Left forelimb (tissue), 1 donor: ENCODE data around the gene SLC38A3.
A peak's percentile ranks its signal among the peaks of the same experiment; 100 is the strongest.
"Not testable (repeated sequence)": the region's sequence is repeated elsewhere in the genome, so short reads cannot be mapped to it uniquely, and the experiment has no call there.

Experiments
- DNase-seq: peaks from one replicate; pipeline ENCODE4 v3.0.0-alpha.2; 2018; ENCODE audit warnings: low spot score

Gene SLC38A3

GRCh38 chr3:50250514-50250913 lies 45.4 kb downstream of the SLC38A3 start:
- no peak for DNase-seq

GRCh38 chr3:50251220-50251619 lies 46.1 kb downstream of the SLC38A3 start:
- no peak for DNase-seq

- no peak for DNase-seq
Observed at GRCh38 chr3:50254577-50255250, 49.6 kb downstream of the SLC38A3 start.

GRCh38 chr3:50255251-50255615 lies 50.2 kb downstream of the SLC38A3 start:
- DNase-seq, result no peak

- DNase-seq, result no peak
Observed at GRCh38 chr3:50256978-50257890, 52.2 kb downstream of the SLC38A3 start.

GRCh38 chr3:50258029-50258680 lies 53.1 kb downstream of the SLC38A3 start:
- DNase-seq, result no peak

GRCh38 chr3:50258979-50259378 lies 53.9 kb downstream of the SLC38A3 start:
- DNase-seq, result no peak

- DNase-seq, result no peak
Observed at GRCh38 chr3:50259432-50260026, 54.5 kb downstream of the SLC38A3 start.

GRCh38 chr3:50260027-50260941 lies 55.2 kb downstream of the SLC38A3 start:
- peak; percentile 97 for DNase-seq

- no peak for DNase-seq
Observed at GRCh38 chr3:50260942-50261441, 55.9 kb downstream of the SLC38A3 start.

- no peak for DNase-seq
Observed at GRCh38 chr3:50261505-50261904, 56.4 kb downstream of the SLC38A3 start.

GRCh38 chr3:50262200-50262599 lies 57.1 kb downstream of the SLC38A3 start:
- DNase-seq, result not testable (repeated sequence)

GRCh38 chr3:50262778-50263177 lies 57.7 kb downstream of the SLC38A3 start:
- no peak for DNase-seq

- no peak for DNase-seq
Observed at GRCh38 chr3:50263478-50264382, 58.7 kb downstream of the SLC38A3 start.

- DNase-seq, result peak; percentile 92
Observed at GRCh38 chr3:50264383-50264963, 59.4 kb downstream of the SLC38A3 start.

GRCh38 chr3:50264964-50265485 lies 60.0 kb downstream of the SLC38A3 start:
- no peak for DNase-seq

GRCh38 chr3:50265571-50265970 lies 60.5 kb downstream of the SLC38A3 start:
- DNase-seq, result no peak

- no peak for DNase-seq
Observed at GRCh38 chr3:50266017-50266416, 60.9 kb downstream of the SLC38A3 start.

GRCh38 chr3:50266836-50267235 lies 61.8 kb downstream of the SLC38A3 start:
- no peak for DNase-seq
